NCI-H2081 treated with DMSO at 0.1 percent for 48 hours (cell line): ENCODE data around the gene DMRTC2.
A peak's percentile ranks its signal among the peaks of the same experiment; 100 is the strongest.
"Not testable (repeated sequence)": the region's sequence is repeated elsewhere in the genome, so short reads cannot be mapped to it uniquely, and the experiment has no call there.

ENCODE experiments used
- DNase-seq: peaks from one replicate; lab custom pipeline; 2025; lab: John Stamatoyannopoulos, UW

The DMRTC2 gene

GRCh38 chr19:41871573-41872383, 26.9 kb downstream of the DMRTC2 start:
- DNase-seq: no peak

- DNase-seq: no peak
These were observed 27.5 kb downstream of the DMRTC2 start for GRCh38 chr19:41872384-41872774.

GRCh38 chr19:41872775-41873647, 28.2 kb downstream of the DMRTC2 start:
- DNase-seq: no peak

GRCh38 chr19:41875973-41876372, 31.1 kb downstream of the DMRTC2 start:
- not testable (repeated sequence) for DNase-seq

- DNase-seq: no peak
These were observed 32.3 kb downstream of the DMRTC2 start, which contains the start of gene CD79A for GRCh38 chr19:41876847-41877832. Gene CD79A, plus strand, starts transcription at chr19:41877279. Its CDS starts 26 bp downstream, at chr19:41877305.

- no peak for DNase-seq
These were observed 33.4 kb downstream of the DMRTC2 start for GRCh38 chr19:41877916-41878905.

GRCh38 chr19:41879080-41879479, 34.2 kb downstream of the DMRTC2 start:
- no peak for DNase-seq

GRCh38 chr19:41879670-41880328, 35.0 kb downstream of the DMRTC2 start:
- DNase-seq: no peak

GRCh38 chr19:41880329-41880708, 35.5 kb downstream of the DMRTC2 start:
- DNase-seq: no peak

- DNase-seq: no peak
These were observed 38.0 kb downstream of the DMRTC2 start, which contains the start of gene ARHGEF1 for GRCh38 chr19:41882568-41883462. Gene ARHGEF1, plus strand, starts transcription at chr19:41883184. Its CDS starts 4,899 bp downstream, at chr19:41888083.

GRCh38 chr19:41883463-41883820, 38.6 kb downstream of the DMRTC2 start:
- DNase-seq: no peak

GRCh38 chr19:41883821-41884733, 39.2 kb downstream of the DMRTC2 start:
- peak; percentile 79 for DNase-seq

GRCh38 chr19:41886761-41887710, 42.2 kb downstream of the DMRTC2 start:
- no peak for DNase-seq

- no peak for DNase-seq
These were observed 43.0 kb downstream of the DMRTC2 start for GRCh38 chr19:41887711-41888382.

GRCh38 chr19:41888926-41889325, 44.1 kb downstream of the DMRTC2 start:
- no peak for DNase-seq

GRCh38 chr19:41889896-41890295, 45.1 kb downstream of the DMRTC2 start:
- DNase-seq: no peak
